Measurements from ENCODE around the gene RAB5IF. TPM values are rescaled to one million over a fixed set of nuclear protein-coding genes. Genes with fewer than 3 reads are reported as not detected.

The RAB5IF gene
- polyA plus RNA-seq, 1 donor from 2014 or later, result 205 TPM

DNA sequence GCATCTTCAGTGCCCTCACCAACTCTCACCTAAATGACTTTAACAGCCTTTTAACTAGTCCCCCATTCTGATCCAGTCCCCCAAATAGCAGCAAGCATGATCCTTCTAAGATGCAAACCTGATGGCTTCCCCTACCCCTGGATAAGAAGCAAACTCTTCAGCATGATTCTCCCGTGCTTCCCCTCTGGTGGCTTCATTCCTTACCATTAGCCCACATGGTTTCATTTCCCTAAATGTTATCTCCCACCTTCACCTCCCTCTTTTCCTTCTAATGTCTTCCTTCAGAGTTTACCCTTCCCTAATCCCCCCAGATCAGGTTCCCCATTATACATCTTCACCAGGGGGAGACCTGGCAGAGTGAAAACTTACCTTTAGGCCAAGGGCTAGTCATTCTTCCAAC, 4.0 kb upstream of the RAB5IF start:
- no peak overlapping the region for H3K27ac ChIP-seq (ENCODE audit: low read length)
- H3K4me3 ChIP-seq (ENCODE audit: low read length), result no peak overlapping the region
- no peaks in the 10 kb centered on the region for H3K9me3 ChIP-seq (ENCODE audit: low read length)
- no peaks in the 10 kb centered on the region for H3F3A ChIP-seq (ENCODE audit: insufficient read depth, low read length, poor library complexity, severe bottlenecking)
- H3K9ac ChIP-seq (ENCODE audit: low read length), result no peak overlapping the region
- peaks cover 9% of the 10 kb centered on the region for H3K79me2 ChIP-seq (replicated peaks; ENCODE audit: insufficient read depth, low read length)
- no peaks in the 10 kb centered on the region for H3K27me3 ChIP-seq (ENCODE audit: insufficient read depth, low read depth, low read length)
- no peaks in the 10 kb centered on the region for H3K36me3 ChIP-seq (ENCODE audit: insufficient read depth, low read length)
- no peak overlapping the region for H3K4me2 ChIP-seq (ENCODE audit: low read length)
- no peak overlapping the region for H2AFZ ChIP-seq (ENCODE audit: low read depth, low read length)
- H3K9me2 ChIP-seq (ENCODE audit: insufficient read depth, low read length), result no peaks in the 10 kb centered on the region
- TF ChIP-seq POLR2AphosphoS5 (IDR thresholded peaks at IDR 0.05) (no peak), EZH2 (IDR thresholded peaks at IDR 0.05; ENCODE audit: borderline replicate concordance, insufficient read depth, low read length, poor library complexity, severe bottlenecking) (no peak), MXI1 (conservative IDR thresholded peaks at IDR 0.05; ENCODE audit: poor library complexity, severe bottlenecking) (no peak), TAF1 (IDR thresholded peaks at IDR 0.05; ENCODE audit: low read depth) (no peak), RAD21 (conservative IDR thresholded peaks at IDR 0.05) (no peak), SMC3 (conservative IDR thresholded peaks at IDR 0.05; ENCODE audit: poor library complexity) (no peak), EP300 (conservative IDR thresholded peaks at IDR 0.05; ENCODE audit: poor library complexity, severe bottlenecking) (no peak)
- TF ChIP-seq, protein P1, sequence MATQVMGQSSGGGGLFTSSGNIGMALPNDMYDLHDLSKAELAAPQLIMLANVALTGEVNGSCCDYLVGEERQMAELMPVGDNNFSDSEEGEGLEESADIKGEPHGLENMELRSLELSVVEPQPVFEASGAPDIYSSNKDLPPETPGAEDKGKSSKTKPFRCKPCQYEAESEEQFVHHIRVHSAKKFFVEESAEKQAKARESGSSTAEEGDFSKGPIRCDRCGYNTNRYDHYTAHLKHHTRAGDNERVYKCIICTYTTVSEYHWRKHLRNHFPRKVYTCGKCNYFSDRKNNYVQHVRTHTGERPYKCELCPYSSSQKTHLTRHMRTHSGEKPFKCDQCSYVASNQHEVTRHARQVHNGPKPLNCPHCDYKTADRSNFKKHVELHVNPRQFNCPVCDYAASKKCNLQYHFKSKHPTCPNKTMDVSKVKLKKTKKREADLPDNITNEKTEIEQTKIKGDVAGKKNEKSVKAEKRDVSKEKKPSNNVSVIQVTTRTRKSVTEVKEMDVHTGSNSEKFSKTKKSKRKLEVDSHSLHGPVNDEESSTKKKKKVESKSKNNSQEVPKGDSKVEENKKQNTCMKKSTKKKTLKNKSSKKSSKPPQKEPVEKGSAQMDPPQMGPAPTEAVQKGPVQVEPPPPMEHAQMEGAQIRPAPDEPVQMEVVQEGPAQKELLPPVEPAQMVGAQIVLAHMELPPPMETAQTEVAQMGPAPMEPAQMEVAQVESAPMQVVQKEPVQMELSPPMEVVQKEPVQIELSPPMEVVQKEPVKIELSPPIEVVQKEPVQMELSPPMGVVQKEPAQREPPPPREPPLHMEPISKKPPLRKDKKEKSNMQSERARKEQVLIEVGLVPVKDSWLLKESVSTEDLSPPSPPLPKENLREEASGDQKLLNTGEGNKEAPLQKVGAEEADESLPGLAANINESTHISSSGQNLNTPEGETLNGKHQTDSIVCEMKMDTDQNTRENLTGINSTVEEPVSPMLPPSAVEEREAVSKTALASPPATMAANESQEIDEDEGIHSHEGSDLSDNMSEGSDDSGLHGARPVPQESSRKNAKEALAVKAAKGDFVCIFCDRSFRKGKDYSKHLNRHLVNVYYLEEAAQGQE (IDR thresholded peaks at IDR 0.05; ENCODE audit: borderline replicate concordance), result no peak
- TF ChIP-seq, protein P2, sequence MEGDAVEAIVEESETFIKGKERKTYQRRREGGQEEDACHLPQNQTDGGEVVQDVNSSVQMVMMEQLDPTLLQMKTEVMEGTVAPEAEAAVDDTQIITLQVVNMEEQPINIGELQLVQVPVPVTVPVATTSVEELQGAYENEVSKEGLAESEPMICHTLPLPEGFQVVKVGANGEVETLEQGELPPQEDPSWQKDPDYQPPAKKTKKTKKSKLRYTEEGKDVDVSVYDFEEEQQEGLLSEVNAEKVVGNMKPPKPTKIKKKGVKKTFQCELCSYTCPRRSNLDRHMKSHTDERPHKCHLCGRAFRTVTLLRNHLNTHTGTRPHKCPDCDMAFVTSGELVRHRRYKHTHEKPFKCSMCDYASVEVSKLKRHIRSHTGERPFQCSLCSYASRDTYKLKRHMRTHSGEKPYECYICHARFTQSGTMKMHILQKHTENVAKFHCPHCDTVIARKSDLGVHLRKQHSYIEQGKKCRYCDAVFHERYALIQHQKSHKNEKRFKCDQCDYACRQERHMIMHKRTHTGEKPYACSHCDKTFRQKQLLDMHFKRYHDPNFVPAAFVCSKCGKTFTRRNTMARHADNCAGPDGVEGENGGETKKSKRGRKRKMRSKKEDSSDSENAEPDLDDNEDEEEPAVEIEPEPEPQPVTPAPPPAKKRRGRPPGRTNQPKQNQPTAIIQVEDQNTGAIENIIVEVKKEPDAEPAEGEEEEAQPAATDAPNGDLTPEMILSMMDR (IDR thresholded peaks at IDR 0.05; ENCODE audit: poor library complexity, severe bottlenecking), result no peak
- H4K20me1 ChIP-seq (ENCODE audit: insufficient read depth), result no peaks in the 10 kb centered on the region

DNA sequence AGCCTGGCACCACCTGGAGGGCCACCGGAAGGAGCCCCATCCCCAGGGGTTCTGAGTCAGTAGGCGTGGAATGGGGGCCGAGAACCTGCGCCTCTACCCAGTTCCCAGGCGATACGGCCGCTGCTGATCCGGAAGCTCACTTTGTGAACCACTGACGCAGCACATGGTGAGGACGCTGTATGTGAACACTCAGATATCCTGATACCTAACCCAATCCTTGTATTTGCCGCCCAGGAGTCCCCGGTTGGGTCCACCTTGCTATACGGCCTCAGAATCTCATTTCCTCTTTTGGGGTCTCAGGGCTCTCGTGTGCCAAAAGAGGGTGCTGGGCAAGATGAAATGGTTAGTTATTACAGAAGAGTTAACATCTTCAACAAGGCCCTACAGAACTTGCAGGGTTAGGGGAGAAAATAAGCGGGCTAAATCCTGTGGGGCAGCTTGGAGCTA, 604 bp upstream of the RAB5IF start:
- Histone ChIP-seq H3K79me2 (replicated peaks; ENCODE audit: insufficient read depth, low read length) (peaks cover 25% of the 10 kb centered on the region), H3K9me3 (ENCODE audit: low read length) (no peaks in the 10 kb centered on the region), H2AFZ (ENCODE audit: low read depth, low read length) (peak overlapping the region; percentile 97), H3K9ac (ENCODE audit: low read length) (peak overlapping the region; percentile 66), H3K27ac (ENCODE audit: low read length) (peak overlapping the region; percentile 69), H3K4me3 (ENCODE audit: low read length) (peak overlapping the region; percentile 99), H3K9me2 (ENCODE audit: insufficient read depth, low read length) (no peaks in the 10 kb centered on the region), H3F3A (ENCODE audit: insufficient read depth, low read length, poor library complexity, severe bottlenecking) (no peaks in the 10 kb centered on the region), H3K36me3 (ENCODE audit: insufficient read depth, low read length) (no peaks in the 10 kb centered on the region), H3K4me2 (ENCODE audit: low read length) (peak overlapping the region; percentile 41), H4K20me1 (ENCODE audit: insufficient read depth) (no peaks in the 10 kb centered on the region), H3K27me3 (ENCODE audit: insufficient read depth, low read depth, low read length) (no peaks in the 10 kb centered on the region)
- TF ChIP-seq, protein P2 (IDR thresholded peaks at IDR 0.05; ENCODE audit: poor library complexity, severe bottlenecking), result no peak
- no peak for TF ChIP-seq POLR2AphosphoS5 (IDR thresholded peaks at IDR 0.05)
- no peak for TF ChIP-seq EZH2 (IDR thresholded peaks at IDR 0.05; ENCODE audit: borderline replicate concordance, insufficient read depth, low read length, poor library complexity, severe bottlenecking)
- TF ChIP-seq, protein P1 (IDR thresholded peaks at IDR 0.05; ENCODE audit: borderline replicate concordance), result no peak
